Tibial artery (tissue), 4 donors: ENCODE data around the gene FBP2.

Source experiments
- DNase-seq, 2 donors: peaks; one replicate each; pipeline ENCODE4 v3.0.0-alpha.2; 2019
- H3K27ac ChIP-seq, 2 donors: fragments of 200-600 bp; sonication (generic) in 1 of 2; 1 replicate in 1 of 2; 2 replicates in 1 of 2; pipeline ENCODE4 v1.5.1; 2018 to 2019; ENCODE audit warnings: mild to moderate bottlenecking in 1 of 2
- H3K27me3 ChIP-seq, 2 donors: fragments of 200-600 bp; sonication (generic) in 1 of 2; one replicate each; pipeline versions ENCODE4 v1.5.1 to v1.6.0; 2016 to 2019
- H3K36me3 ChIP-seq, 3 donors: fragments of 200-600 bp; sonication (generic) in 2 of 3; one replicate each; pipeline ENCODE4 v1.5.1; 2016 to 2019; ENCODE audit warnings: mild to moderate bottlenecking in 2 of 3
- H3K4me1 ChIP-seq, 4 donors: fragments of 200-600 bp; sonication (generic) in 2 of 4; 1 replicate in 3 of 4; 2 replicates in 1 of 4; pipeline ENCODE4 v1.5.1; 2016 to 2019
- H3K4me3 ChIP-seq, 2 donors: fragments of 200-600 bp; sonication (generic) in 1 of 2; 1 replicate in 1 of 2; 2 replicates in 1 of 2; pipeline ENCODE4 v1.5.1; 2018 to 2019; ENCODE audit warnings: mild to moderate bottlenecking in 2 of 2
- H3K9me3 ChIP-seq, 3 donors: fragments of 200-600 bp; sonication (generic) in 1 of 3; one replicate each; pipeline ENCODE4 v1.5.1; 2016 to 2019
- CTCF ChIP-seq, 2 experiments: fragments of 200-600 bp in 1 of 2; fragments of 450-650 bp in 1 of 2; IDR thresholded peaks; one replicate each; pipeline ENCODE4 v1.5.1; 2017 to 2019; ENCODE audit warnings: antibody characterized with exemption in 2 of 2, mild to moderate bottlenecking in 1 of 2, moderate library complexity in 1 of 2
- intact Hi-C: fragments of 100-400 bp; cut with DNase I; formaldehyde crosslinking; loops from one replicate; pipeline ENCODE4 v1.15.0; 2023; ENCODE audit warnings: low total_unique reads

The FBP2 gene

GRCh38 chr9:94593459-94594345 is at the start of gene FBP2:
Gene FBP2, minus strand, starts transcription at chr9:94593824. Its CDS starts 98 bp downstream, at chr9:94593726.
- Histone ChIP-seq H3K4me3 (no peak within 1 kb of the TSS), H3K9me3 (no peaks in the 10 kb centered on the region), H3K36me3 (no peaks in the 10 kb centered on the region), H3K27me3 (peaks cover 0 to 7% of the 10 kb centered on the region in 2 donors), H3K4me1 (no peaks in the 10 kb centered on the region), H3K27ac (no peak within 1 kb of the TSS)
- intact Hi-C loops, result no loop called here
- no peak for TF ChIP-seq CTCF (IDR thresholded peaks at IDR 0.05)
- no peak for DNase-seq

- Histone ChIP-seq H3K36me3 (no peaks in the 10 kb centered on the region), H3K4me3 (no peak overlapping the region), H3K9me3 (no peaks in the 10 kb centered on the region), H3K27ac (no peak overlapping the region), H3K4me1 (peaks cover 0 to 14% (median 6%) of the 10 kb centered on the region in 4 donors), H3K27me3 (peaks cover 0 to 10% of the 10 kb centered on the region in 2 donors)
- DNase-seq, result no peak
- TF ChIP-seq CTCF (IDR thresholded peaks at IDR 0.05), result no peak
- intact Hi-C loops, result no loop called here
Observed at GRCh38 chr9:94643176-94643575, 49.6 kb upstream of the FBP2 start.

GRCh38 chr9:94642501-94642900 is 48.9 kb upstream of the FBP2 start:
- TF ChIP-seq CTCF (IDR thresholded peaks at IDR 0.05), result no peak
- Histone ChIP-seq H3K4me3 (no peak overlapping the region), H3K9me3 (no peaks in the 10 kb centered on the region), H3K36me3 (no peaks in the 10 kb centered on the region), H3K4me1 (peaks cover 0 to 14% (median 6%) of the 10 kb centered on the region in 4 donors), H3K27me3 (peaks cover 0 to 12% of the 10 kb centered on the region in 2 donors), H3K27ac (no peak overlapping the region)
- intact Hi-C loops, result no loop called here
- DNase-seq, result no peak

- Histone ChIP-seq H3K9me3 (no peaks in the 10 kb centered on the region), H3K4me3 (peak overlapping the region; percentile 52 to 59), H3K36me3 (no peaks in the 10 kb centered on the region), H3K4me1 (peaks cover 0 to 14% (median 6%) of the 10 kb centered on the region in 4 donors), H3K27me3 (peaks cover 0 to 12% of the 10 kb centered on the region in 2 donors), H3K27ac (no peak overlapping the region)
- intact Hi-C loops, result no loop called here
- no peak for DNase-seq
- no peak for TF ChIP-seq CTCF (IDR thresholded peaks at IDR 0.05)
Observed at GRCh38 chr9:94639999-94640376, 46.4 kb upstream of the FBP2 start.

- intact Hi-C loops, result no loop called here
- no peaks in the 10 kb centered on the region for H3K9me3 ChIP-seq
- DNase-seq, result peak; percentile 51 to 75
- H3K4me1 ChIP-seq, result peaks cover 0 to 14% (median 6%) of the 10 kb centered on the region in 4 donors
- no peak for TF ChIP-seq CTCF (IDR thresholded peaks at IDR 0.05)
- no peaks in the 10 kb centered on the region for H3K36me3 ChIP-seq
- H3K4me3 ChIP-seq, result peak within 1 kb of the TSS; percentile 52 to 59
- H3K27ac ChIP-seq, result no peak within 1 kb of the TSS
- H3K27me3 ChIP-seq, result peaks cover 0 to 12% of the 10 kb centered on the region in 2 donors
Observed at GRCh38 chr9:94639061-94639998, 45.7 kb upstream of the FBP2 start, which contains the start of gene FBP1. Gene FBP1, minus strand, starts transcription at chr9:94639518. Its CDS starts 208 bp downstream, at chr9:94639310.
